ENCODE measurements around the gene BEND4.

The BEND4 gene

GRCh38 chr4:42074294-42074693 is 78.2 kb downstream of the BEND4 start:
- ATAC-seq = no peak
- TF ChIP-seq ZFP30 (CRISPR knock-in tag; IDR thresholded peaks at IDR 0.05) = no peak
- TF ChIP-seq, protein P1, sequence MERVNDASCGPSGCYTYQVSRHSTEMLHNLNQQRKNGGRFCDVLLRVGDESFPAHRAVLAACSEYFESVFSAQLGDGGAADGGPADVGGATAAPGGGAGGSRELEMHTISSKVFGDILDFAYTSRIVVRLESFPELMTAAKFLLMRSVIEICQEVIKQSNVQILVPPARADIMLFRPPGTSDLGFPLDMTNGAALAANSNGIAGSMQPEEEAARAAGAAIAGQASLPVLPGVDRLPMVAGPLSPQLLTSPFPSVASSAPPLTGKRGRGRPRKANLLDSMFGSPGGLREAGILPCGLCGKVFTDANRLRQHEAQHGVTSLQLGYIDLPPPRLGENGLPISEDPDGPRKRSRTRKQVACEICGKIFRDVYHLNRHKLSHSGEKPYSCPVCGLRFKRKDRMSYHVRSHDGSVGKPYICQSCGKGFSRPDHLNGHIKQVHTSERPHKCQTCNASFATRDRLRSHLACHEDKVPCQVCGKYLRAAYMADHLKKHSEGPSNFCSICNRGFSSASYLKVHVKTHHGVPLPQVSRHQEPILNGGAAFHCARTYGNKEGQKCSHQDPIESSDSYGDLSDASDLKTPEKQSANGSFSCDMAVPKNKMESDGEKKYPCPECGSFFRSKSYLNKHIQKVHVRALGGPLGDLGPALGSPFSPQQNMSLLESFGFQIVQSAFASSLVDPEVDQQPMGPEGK (CRISPR knock-in tag; IDR thresholded peaks at IDR 0.05; ENCODE audit: borderline replicate concordance) = no peak
- no peak for TF ChIP-seq SNAI2 (CRISPR knock-in tag; IDR thresholded peaks at IDR 0.05)
- TF ChIP-seq ARNTL (CRISPR knock-in tag; IDR thresholded peaks at IDR 0.05; ENCODE audit: borderline replicate concordance, low read depth) = no peak
- TF ChIP-seq ESRRG (CRISPR knock-in tag; IDR thresholded peaks at IDR 0.05) = no peak
- no peak for TF ChIP-seq ZNF565 (CRISPR knock-in tag; conservative IDR thresholded peaks at IDR 0.05; ENCODE audit: low read depth)
- TF ChIP-seq, protein P2, sequence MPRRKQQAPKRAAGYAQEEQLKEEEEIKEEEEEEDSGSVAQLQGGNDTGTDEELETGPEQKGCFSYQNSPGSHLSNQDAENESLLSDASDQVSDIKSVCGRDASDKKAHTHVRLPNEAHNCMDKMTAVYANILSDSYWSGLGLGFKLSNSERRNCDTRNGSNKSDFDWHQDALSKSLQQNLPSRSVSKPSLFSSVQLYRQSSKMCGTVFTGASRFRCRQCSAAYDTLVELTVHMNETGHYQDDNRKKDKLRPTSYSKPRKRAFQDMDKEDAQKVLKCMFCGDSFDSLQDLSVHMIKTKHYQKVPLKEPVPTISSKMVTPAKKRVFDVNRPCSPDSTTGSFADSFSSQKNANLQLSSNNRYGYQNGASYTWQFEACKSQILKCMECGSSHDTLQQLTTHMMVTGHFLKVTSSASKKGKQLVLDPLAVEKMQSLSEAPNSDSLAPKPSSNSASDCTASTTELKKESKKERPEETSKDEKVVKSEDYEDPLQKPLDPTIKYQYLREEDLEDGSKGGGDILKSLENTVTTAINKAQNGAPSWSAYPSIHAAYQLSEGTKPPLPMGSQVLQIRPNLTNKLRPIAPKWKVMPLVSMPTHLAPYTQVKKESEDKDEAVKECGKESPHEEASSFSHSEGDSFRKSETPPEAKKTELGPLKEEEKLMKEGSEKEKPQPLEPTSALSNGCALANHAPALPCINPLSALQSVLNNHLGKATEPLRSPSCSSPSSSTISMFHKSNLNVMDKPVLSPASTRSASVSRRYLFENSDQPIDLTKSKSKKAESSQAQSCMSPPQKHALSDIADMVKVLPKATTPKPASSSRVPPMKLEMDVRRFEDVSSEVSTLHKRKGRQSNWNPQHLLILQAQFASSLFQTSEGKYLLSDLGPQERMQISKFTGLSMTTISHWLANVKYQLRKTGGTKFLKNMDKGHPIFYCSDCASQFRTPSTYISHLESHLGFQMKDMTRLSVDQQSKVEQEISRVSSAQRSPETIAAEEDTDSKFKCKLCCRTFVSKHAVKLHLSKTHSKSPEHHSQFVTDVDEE (CRISPR knock-in tag; IDR thresholded peaks at IDR 0.05) = no peak
- TF ChIP-seq ISL1 (CRISPR knock-in tag; IDR thresholded peaks at IDR 0.05) = no peak
- no peak for TF ChIP-seq ZNF70 (CRISPR knock-in tag; IDR thresholded peaks at IDR 0.05)
- no peak for TF ChIP-seq TCF4 (CRISPR knock-in tag; IDR thresholded peaks at IDR 0.05; ENCODE audit: borderline replicate concordance)

DNA sequence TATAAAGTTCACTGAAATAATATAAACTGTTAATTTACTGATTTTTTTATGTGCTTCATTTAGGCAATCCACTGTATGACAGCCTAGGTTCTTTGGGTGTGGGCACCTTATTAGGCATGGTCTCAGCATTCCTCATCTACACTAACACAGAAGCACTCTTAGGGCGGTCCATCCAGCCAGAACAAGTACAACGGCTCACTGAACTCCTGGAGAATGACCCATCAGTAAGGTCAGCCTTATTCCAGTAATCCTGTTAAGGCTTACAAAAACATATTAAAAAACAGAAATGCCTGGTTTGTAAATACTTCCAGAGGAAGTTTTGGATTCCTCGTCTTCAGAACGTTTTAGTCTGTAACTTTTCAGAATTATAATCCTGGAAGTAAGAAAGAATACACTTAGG is 82.0 kb downstream of the BEND4 start:
- TF ChIP-seq ZNF565 (CRISPR knock-in tag; conservative IDR thresholded peaks at IDR 0.05; ENCODE audit: low read depth) (no peak), TOX (CRISPR knock-in tag; IDR thresholded peaks at IDR 0.05; ENCODE audit: borderline replicate concordance) (no peak), ZFP3 (CRISPR knock-in tag; IDR thresholded peaks at IDR 0.05) (no peak)
- TF ChIP-seq, protein P1 (CRISPR knock-in tag; IDR thresholded peaks at IDR 0.05; ENCODE audit: borderline replicate concordance) = no peak
- ATAC-seq = no peak

- no peak for TF ChIP-seq POU6F1 (CRISPR knock-in tag; IDR thresholded peaks at IDR 0.05; ENCODE audit: borderline replicate concordance, low read depth)
- no peak for TF ChIP-seq CSDC2 (CRISPR knock-in tag; IDR thresholded peaks at IDR 0.05)
- no peak for ATAC-seq
These were observed 85.2 kb downstream of the BEND4 start for GRCh38 chr4:42067264-42067663.

DNA sequence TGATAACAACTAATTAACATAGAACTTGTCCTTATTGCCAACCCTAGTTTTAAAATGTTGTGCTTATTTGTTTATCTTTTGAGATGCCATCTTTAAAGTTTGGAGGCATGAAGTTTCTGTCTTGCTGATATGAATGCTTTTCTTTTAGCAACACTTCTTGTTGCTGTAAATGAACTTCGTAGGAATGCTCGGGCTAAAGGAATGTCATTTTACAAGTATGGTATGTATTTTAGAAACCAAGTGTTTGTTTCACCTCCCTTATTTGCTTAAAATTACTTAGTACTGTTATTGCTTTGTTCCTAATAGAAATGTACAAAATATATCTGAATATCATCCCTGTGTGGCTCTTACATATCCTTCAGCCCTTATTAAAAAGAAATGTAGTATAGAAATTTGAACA is 86.1 kb downstream of the BEND4 start:
- TF ChIP-seq, protein P1 (CRISPR knock-in tag; IDR thresholded peaks at IDR 0.05; ENCODE audit: borderline replicate concordance) = no peak
- TF ChIP-seq ZC3H10 (CRISPR knock-in tag; IDR thresholded peaks at IDR 0.05) = no peak
- TF ChIP-seq ISL1 (CRISPR knock-in tag; IDR thresholded peaks at IDR 0.05) = no peak
- no peak for TF ChIP-seq TOX (CRISPR knock-in tag; IDR thresholded peaks at IDR 0.05; ENCODE audit: borderline replicate concordance)
- TF ChIP-seq ARNTL (CRISPR knock-in tag; IDR thresholded peaks at IDR 0.05; ENCODE audit: borderline replicate concordance, low read depth) = no peak
- TF ChIP-seq ZNF565 (CRISPR knock-in tag; conservative IDR thresholded peaks at IDR 0.05; ENCODE audit: low read depth) = no peak
- no peak for TF ChIP-seq ZFP30 (CRISPR knock-in tag; IDR thresholded peaks at IDR 0.05)
- TF ChIP-seq BACH2 (CRISPR knock-in tag; IDR thresholded peaks at IDR 0.05; ENCODE audit: borderline replicate concordance) = no peak
- TF ChIP-seq TCF4 (CRISPR knock-in tag; IDR thresholded peaks at IDR 0.05; ENCODE audit: borderline replicate concordance) = no peak
- TF ChIP-seq ZNF8 (CRISPR knock-in tag; IDR thresholded peaks at IDR 0.05) = no peak
- TF ChIP-seq ZFP3 (CRISPR knock-in tag; IDR thresholded peaks at IDR 0.05) = no peak
- no peak for TF ChIP-seq CREB5 (CRISPR knock-in tag; IDR thresholded peaks at IDR 0.05; ENCODE audit: low read depth)
- TF ChIP-seq OSR1 (CRISPR knock-in tag; IDR thresholded peaks at IDR 0.05) = no peak
- ATAC-seq = no peak

Measured in SK-N-SH treated with all-trans-retinoic acid at 6 μM for 48 hours (cell line).